HG02970 (cell line): ENCODE results near the gene ZACN.

Experiments
- ATAC-seq: cut with Tn5 transposase; IDR thresholded peaks from one replicate; pipeline ENCODE4 v1.9.1; 2021; ENCODE audit warnings: mild to moderate bottlenecking, moderate library complexity, moderate number of reproducible peaks; ENCODE audit not compliant: unreplicated experiment, low FRiP score

The ZACN gene

DNA sequence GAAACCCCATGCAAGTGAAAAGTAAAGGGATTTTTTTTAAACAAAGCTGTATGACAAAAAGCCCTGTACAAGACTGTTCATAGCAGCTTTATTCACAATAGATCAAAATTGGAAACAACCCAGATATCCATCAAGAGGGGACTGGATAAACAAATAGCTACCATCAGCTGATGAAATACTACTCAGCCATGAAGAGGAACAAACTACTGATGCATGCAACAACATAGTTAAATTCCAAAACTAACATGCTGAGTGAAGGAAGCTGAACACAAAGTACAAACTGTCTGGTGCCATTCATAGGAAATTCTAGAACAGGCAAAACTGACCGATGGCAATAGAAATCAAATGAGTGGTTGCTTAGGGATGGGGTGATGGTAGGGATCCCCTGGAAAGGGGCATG is 46.9 kb downstream of the ZACN start:
- no peak for ATAC-seq

DNA sequence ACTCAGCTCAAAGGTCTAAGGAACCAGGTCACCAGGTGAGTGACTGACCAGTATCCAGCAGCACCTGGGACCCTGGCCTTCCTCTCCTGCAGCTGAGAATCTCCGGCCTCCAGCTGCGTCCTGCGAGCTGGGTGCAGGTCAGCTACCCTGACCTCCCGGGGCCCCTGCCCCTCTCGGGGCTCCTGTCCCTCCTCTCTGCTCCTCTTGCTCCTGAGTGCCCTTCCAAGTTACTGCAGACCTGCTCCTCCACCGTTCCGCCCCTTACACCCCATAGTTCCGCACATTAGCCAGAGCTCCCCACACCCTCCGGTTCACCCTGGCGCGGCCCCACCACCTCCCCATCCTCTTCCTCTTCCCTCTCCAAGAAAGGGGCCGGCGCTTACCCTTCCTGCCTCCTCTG is 51.5 kb downstream of the ZACN start:
- no peak for ATAC-seq

DNA sequence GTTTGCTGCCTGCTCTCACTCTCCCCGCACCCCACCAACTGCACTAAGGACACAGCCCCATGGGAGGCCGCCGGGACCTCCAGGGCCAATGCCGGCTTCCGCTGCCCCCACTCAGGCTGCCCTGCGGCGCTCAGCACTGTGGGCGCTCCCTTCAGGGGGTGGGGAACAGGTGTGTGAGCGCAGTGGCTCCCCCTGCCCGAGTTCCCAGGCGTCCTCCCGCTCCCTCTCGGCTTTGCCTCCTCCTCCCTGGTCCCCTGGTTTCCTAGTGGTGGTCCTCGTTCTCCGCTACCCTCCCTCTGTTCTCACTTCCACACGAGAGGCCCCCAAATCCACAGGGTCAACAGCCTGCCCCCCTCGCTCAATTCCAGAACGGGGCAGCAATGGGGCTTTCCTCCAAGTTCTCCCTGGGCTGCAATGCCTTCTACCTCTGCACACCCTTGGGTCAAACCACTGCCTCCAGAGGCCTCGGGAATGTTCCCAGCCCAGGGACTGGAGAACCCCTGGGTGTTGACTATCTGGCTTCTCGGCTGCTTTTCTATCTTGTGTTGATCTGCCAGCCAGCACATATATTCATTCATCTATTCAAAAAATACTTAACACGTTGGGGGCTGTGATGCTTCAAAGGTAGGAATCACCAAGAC is 52.2 kb downstream of the ZACN start:
- no peak for ATAC-seq

DNA sequence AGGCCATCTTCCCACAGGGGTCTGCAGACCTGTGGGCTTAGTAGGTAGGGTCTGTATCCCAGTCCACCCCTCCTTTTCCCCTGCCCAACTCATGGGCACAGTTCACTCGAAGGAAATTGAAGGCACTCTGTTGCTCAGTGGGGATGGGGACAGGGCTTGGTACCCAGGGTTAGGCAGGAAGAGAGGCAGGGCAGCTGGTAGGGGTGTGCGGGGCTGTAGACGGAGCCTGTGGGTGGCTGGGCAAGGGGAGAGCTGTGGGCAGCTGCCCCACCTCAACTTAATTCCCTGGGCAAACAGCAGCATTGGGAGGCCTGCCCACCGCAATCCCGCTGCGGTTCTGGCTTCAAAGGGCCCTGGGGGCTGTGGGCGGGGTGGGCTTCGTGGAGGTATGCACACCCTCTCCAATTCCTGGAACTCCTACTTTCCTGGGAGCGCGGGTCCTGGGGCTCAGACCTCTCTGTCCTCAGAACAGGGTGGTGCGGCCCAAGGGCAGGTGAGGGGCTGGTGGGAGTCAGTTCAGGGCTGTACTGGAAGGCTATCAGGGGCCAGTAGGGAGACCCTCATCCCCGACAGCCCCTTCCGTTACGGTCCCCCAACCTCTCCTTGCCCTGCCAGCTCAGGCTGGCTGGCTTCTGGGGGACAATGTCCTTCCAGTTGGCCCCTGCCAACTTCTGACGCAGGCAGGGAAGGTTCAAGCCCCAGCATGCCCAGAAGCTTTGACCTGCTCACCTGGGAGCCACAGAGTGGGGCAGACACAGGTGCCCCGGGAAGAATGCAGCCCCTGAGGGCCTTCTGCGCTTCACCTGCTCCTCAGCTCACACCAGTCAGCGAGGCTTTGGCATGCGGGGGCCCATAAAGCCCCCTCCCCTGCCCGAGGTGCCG is 53.0 kb downstream of the ZACN start:
- no peak for ATAC-seq
